SK-N-SH (cell line): ENCODE measurements around the gene SYNM.

Experiments used
- CHD2 ChIP-seq: fragments of 150-350 bp; IDR thresholded peaks from 2 replicates; pipeline ENCODE4 v1.6.1; 2018; ENCODE audit warnings: low read length; ENCODE audit not compliant: partially characterized antibody
- CTCF ChIP-seq: fragments of 200-600 bp; sonication (generic); IDR thresholded peaks from 2 replicates; pipeline ENCODE4 v1.6.1; 2017; ENCODE audit warnings: antibody characterized with exemption, mild to moderate bottlenecking, moderate library complexity
- EP300 ChIP-seq, 2 experiments: IDR thresholded peaks; 2 replicates each; pipeline versions ENCODE4 v1.4.0 to v1.6.1; 2012; ENCODE audit warnings: borderline replicate concordance in 1 of 2, low read depth in 1 of 2, low read length in 1 of 2
- FOXM1 ChIP-seq: IDR thresholded peaks from 2 replicates; pipeline ENCODE4 v1.4.0; 2012; ENCODE audit warnings: low read depth, mild to moderate bottlenecking
- GABPA ChIP-seq: IDR thresholded peaks from 2 replicates; pipeline ENCODE4 v1.4.0; 2012; ENCODE audit warnings: low read depth, mild to moderate bottlenecking
- MXI1 ChIP-seq: IDR thresholded peaks from 2 replicates; pipeline ENCODE4 v1.6.1; 2012; ENCODE audit warnings: mild to moderate bottlenecking, low read depth, low read length, improper control_type of control experiment
- POLR2AphosphoS5 ChIP-seq: IDR thresholded peaks from 2 replicates; pipeline ENCODE4 v1.6.1; 2012; ENCODE audit warnings: low read depth, low read length
- RAD21 ChIP-seq: IDR thresholded peaks from 2 replicates; pipeline ENCODE4 v1.6.1; 2012; ENCODE audit warnings: mild to moderate bottlenecking, low read length
- REST ChIP-seq: IDR thresholded peaks from 2 replicates; pipeline ENCODE4 v1.6.1; 2012; ENCODE audit warnings: mild to moderate bottlenecking, low read depth, low read length, moderate library complexity
- RFX5 ChIP-seq: IDR thresholded peaks from 2 replicates; pipeline ENCODE4 v1.6.1; 2012; ENCODE audit warnings: mild to moderate bottlenecking, improper control_type of control experiment, low read length
- RXRA ChIP-seq: IDR thresholded peaks from 2 replicates; pipeline ENCODE4 v1.4.0; 2012; ENCODE audit warnings: low read depth, mild to moderate bottlenecking, borderline replicate concordance
- SIN3A ChIP-seq: IDR thresholded peaks from 2 replicates; pipeline ENCODE4 v1.6.1; 2012; ENCODE audit warnings: low read depth, mild to moderate bottlenecking, low read length, moderate library complexity, borderline replicate concordance
- SMC3 ChIP-seq: IDR thresholded peaks from 2 replicates; pipeline ENCODE4 v1.6.1; 2012; ENCODE audit warnings: low read depth, low read length, improper control_type of control experiment
- TAF1 ChIP-seq: IDR thresholded peaks from 2 replicates; pipeline ENCODE4 v1.6.1; 2012; ENCODE audit warnings: low read depth, mild to moderate bottlenecking, low read length, moderate library complexity, borderline replicate concordance

- no peak for TF ChIP-seq CTCF
- TF ChIP-seq RAD21: no peak
- TF ChIP-seq RFX5: no peak
- TF ChIP-seq REST: no peak
- TF ChIP-seq SIN3A: no peak
- TF ChIP-seq TAF1: no peak
- TF ChIP-seq GABPA: no peak
- no peak for TF ChIP-seq POLR2AphosphoS5
- no peak for TF ChIP-seq FOXM1
- no peak for TF ChIP-seq CHD2
- no peak for TF ChIP-seq SMC3
- TF ChIP-seq EP300 (IDR thresholded peaks at IDR 0.05; ENCODE audit: borderline replicate concordance in 1 of 2, low read depth in 1 of 2, low read length in 1 of 2): no peak
- TF ChIP-seq MXI1: no peak
- TF ChIP-seq RXRA: no peak
Observed at GRCh38 chr15:99074446-99074845, 30.4 kb upstream of the SYNM start.
